Neural cell (in vitro differentiated cells): ENCODE measurements around the gene ITPR2. TPM values are rescaled to one million over a fixed set of nuclear protein-coding genes. Genes with fewer than 3 reads are reported as not detected.

Experiments used
- H2AFZ ChIP-seq: fragments of 200-600, 300-800 bp; sonication (generic), shearing (Covaris generic); 2 replicates; pipeline ENCODE4 v1.6.0; 2014; ENCODE audit warnings: low read depth, mild to moderate bottlenecking, antibody characterized with exemption, low read length, moderate library complexity
- H3F3A ChIP-seq: fragments of 200-600 bp; shearing (Covaris generic); 2 replicates; pipeline ENCODE4 v1.6.1; 2016; ENCODE audit warnings: mild to moderate bottlenecking, moderate library complexity, mixed read lengths, antibody characterized with exemption, low read length; ENCODE audit not compliant: insufficient read depth, poor library complexity, severe bottlenecking
- H3K27ac ChIP-seq: fragments of 200-600, 300-800 bp; sonication (generic), shearing (Covaris generic); 2 replicates; pipeline ENCODE4 v1.5.1; 2014; ENCODE audit warnings: mild to moderate bottlenecking, low read length, moderate library complexity
- H3K27me3 ChIP-seq: fragments of 300-800, 200-600 bp; sonication (generic), shearing (Covaris generic); 2 replicates; pipeline ENCODE4 v1.6.0; 2014; ENCODE audit warnings: mild to moderate bottlenecking, low read depth, low read length, moderate library complexity; ENCODE audit not compliant: insufficient read depth
- H3K36me3 ChIP-seq: fragments of 300-800, 200-600 bp; sonication (generic), shearing (Covaris generic); 2 replicates; pipeline ENCODE4 v1.5.1; 2014; ENCODE audit warnings: mild to moderate bottlenecking, antibody characterized with exemption, low read length, moderate library complexity; ENCODE audit not compliant: insufficient read depth
- H3K4me2 ChIP-seq: fragments of 300-800, 200-600 bp; sonication (generic), shearing (Covaris generic); 2 replicates; pipeline ENCODE4 v1.6.0; 2014; ENCODE audit warnings: mild to moderate bottlenecking, low read length
- H3K4me3 ChIP-seq: fragments of 300-800, 200-600 bp; sonication (generic), shearing (Covaris generic); 2 replicates; pipeline ENCODE4 v1.5.1; 2014; ENCODE audit warnings: mild to moderate bottlenecking, low read length, moderate library complexity
- H3K79me2 ChIP-seq: fragments of 200-600 bp; shearing (Covaris generic); replicated peaks from 2 replicates; pipeline ENCODE4 v1.6.0; 2014; ENCODE audit warnings: mild to moderate bottlenecking, low read length, moderate library complexity; ENCODE audit not compliant: insufficient read depth
- H3K9ac ChIP-seq: fragments of 300-800, 200-600 bp; sonication (generic), shearing (Covaris generic); 2 replicates; pipeline ENCODE4 v1.6.1; 2016; ENCODE audit warnings: mild to moderate bottlenecking, low read length, mixed read lengths
- H3K9me2 ChIP-seq: fragments of 200-600 bp; shearing (Covaris generic); 2 replicates; pipeline ENCODE4 v1.6.1; 2016; ENCODE audit warnings: mild to moderate bottlenecking, low read length, mixed read lengths; ENCODE audit not compliant: insufficient read depth
- H3K9me3 ChIP-seq: fragments of 200-600, 300-800 bp; sonication (generic), shearing (Covaris generic); 2 replicates; pipeline ENCODE4 v1.6.1; 2016; ENCODE audit warnings: mild to moderate bottlenecking, mixed run types, low read length, moderate library complexity, mixed read lengths
- H4K20me1 ChIP-seq: fragments of 200-600 bp; shearing (Covaris generic); 2 replicates; pipeline ENCODE4 v1.6.1; 2016; ENCODE audit warnings: mild to moderate bottlenecking, mixed run types; ENCODE audit not compliant: insufficient read depth
- CTCF ChIP-seq: fragments of 450-650 bp; IDR thresholded peaks from 2 replicates; pipeline ENCODE4 v1.5.1; 2014; ENCODE audit warnings: antibody characterized with exemption, mild to moderate bottlenecking, moderate library complexity; ENCODE audit not compliant: poor library complexity, severe bottlenecking
- EP300 ChIP-seq: fragments of 450-650 bp; conservative IDR thresholded peaks from 2 replicates; pipeline ENCODE4 v1.6.1; 2014; ENCODE audit warnings: antibody characterized with exemption, mild to moderate bottlenecking, moderate library complexity; ENCODE audit not compliant: poor library complexity, severe bottlenecking
- EZH2 ChIP-seq: fragments of 200-600, 300-800 bp; shearing (Covaris generic), sonication (generic); IDR thresholded peaks from 2 replicates; pipeline ENCODE4 v1.6.1; 2014; ENCODE audit warnings: antibody characterized with exemption, low read length, borderline replicate concordance, mild to moderate bottlenecking; ENCODE audit not compliant: insufficient read depth, poor library complexity, severe bottlenecking
- MXI1 ChIP-seq: fragments of 450-650 bp; conservative IDR thresholded peaks from 2 replicates; pipeline ENCODE4 v1.6.1; 2014; ENCODE audit warnings: antibody characterized with exemption, mild to moderate bottlenecking; ENCODE audit not compliant: poor library complexity, severe bottlenecking
- POLR2AphosphoS5 ChIP-seq: IDR thresholded peaks from 2 replicates; pipeline ENCODE4 v1.6.1; 2012
- RAD21 ChIP-seq: fragments of 450-650 bp; conservative IDR thresholded peaks from 2 replicates; pipeline ENCODE4 v1.6.1; 2014; ENCODE audit warnings: antibody characterized with exemption, mild to moderate bottlenecking, moderate library complexity
- SMC3 ChIP-seq: fragments of 450-650 bp; conservative IDR thresholded peaks from 2 replicates; pipeline ENCODE4 v1.6.1; 2014; ENCODE audit warnings: antibody characterized with exemption, mild to moderate bottlenecking, moderate library complexity; ENCODE audit not compliant: poor library complexity
- TAF1 ChIP-seq: IDR thresholded peaks from 2 replicates; pipeline ENCODE4 v1.6.1; 2012; ENCODE audit warnings: low read depth
- polyA plus RNA-seq: library from polyadenylated mRNA; depleted of rRNA; stranded (reverse); fragments of >200 nt; gene quantifications from 2 replicates; pipeline ENCODE4 v1.2.3, GENCODE V29; 2014
- TF ChIP-seq, protein P1 (sequence below): IDR thresholded peaks from 2 replicates; pipeline ENCODE4 v1.6.1; 2012; ENCODE audit warnings: borderline replicate concordance

The ITPR2 gene
- polyA plus RNA-seq, 1 donor from 2014 or later = 2.0 TPM

- Histone ChIP-seq H3K4me2 (no peak overlapping the region), H2AFZ (no peak overlapping the region), H3F3A (no peaks in the 10 kb centered on the region), H3K36me3 (no peaks in the 10 kb centered on the region), H4K20me1 (no peaks in the 10 kb centered on the region), H3K9me2 (no peaks in the 10 kb centered on the region), H3K79me2 (no peaks in the 10 kb centered on the region), H3K4me3 (no peak overlapping the region), H3K9me3 (no peaks in the 10 kb centered on the region), H3K27me3 (no peaks in the 10 kb centered on the region), H3K9ac (no peak overlapping the region), H3K27ac (no peak overlapping the region)
- TF ChIP-seq EP300 (no peak), POLR2AphosphoS5 (no peak), SMC3 (peak; percentile 90), CTCF (peak; percentile 86), RAD21 (peak; percentile 75)
Measured at GRCh38 chr12:26853303-26854030, 20.5 kb upstream of the ITPR2 start.

GRCh38 chr12:26851031-26851809, 18.2 kb upstream of the ITPR2 start:
- no peaks in the 10 kb centered on the region for H3K9me3 ChIP-seq
- no peak overlapping the region for H3K4me3 ChIP-seq
- H3K9ac ChIP-seq = no peak overlapping the region
- H3F3A ChIP-seq = no peaks in the 10 kb centered on the region
- no peaks in the 10 kb centered on the region for H3K36me3 ChIP-seq
- no peak for TF ChIP-seq CTCF
- no peak for TF ChIP-seq RAD21
- TF ChIP-seq MXI1 = no peak
- no peak for TF ChIP-seq SMC3
- TF ChIP-seq EZH2 = no peak
- no peak for TF ChIP-seq POLR2AphosphoS5
- TF ChIP-seq TAF1 = no peak
- no peak for TF ChIP-seq EP300
- TF ChIP-seq, protein P1, sequence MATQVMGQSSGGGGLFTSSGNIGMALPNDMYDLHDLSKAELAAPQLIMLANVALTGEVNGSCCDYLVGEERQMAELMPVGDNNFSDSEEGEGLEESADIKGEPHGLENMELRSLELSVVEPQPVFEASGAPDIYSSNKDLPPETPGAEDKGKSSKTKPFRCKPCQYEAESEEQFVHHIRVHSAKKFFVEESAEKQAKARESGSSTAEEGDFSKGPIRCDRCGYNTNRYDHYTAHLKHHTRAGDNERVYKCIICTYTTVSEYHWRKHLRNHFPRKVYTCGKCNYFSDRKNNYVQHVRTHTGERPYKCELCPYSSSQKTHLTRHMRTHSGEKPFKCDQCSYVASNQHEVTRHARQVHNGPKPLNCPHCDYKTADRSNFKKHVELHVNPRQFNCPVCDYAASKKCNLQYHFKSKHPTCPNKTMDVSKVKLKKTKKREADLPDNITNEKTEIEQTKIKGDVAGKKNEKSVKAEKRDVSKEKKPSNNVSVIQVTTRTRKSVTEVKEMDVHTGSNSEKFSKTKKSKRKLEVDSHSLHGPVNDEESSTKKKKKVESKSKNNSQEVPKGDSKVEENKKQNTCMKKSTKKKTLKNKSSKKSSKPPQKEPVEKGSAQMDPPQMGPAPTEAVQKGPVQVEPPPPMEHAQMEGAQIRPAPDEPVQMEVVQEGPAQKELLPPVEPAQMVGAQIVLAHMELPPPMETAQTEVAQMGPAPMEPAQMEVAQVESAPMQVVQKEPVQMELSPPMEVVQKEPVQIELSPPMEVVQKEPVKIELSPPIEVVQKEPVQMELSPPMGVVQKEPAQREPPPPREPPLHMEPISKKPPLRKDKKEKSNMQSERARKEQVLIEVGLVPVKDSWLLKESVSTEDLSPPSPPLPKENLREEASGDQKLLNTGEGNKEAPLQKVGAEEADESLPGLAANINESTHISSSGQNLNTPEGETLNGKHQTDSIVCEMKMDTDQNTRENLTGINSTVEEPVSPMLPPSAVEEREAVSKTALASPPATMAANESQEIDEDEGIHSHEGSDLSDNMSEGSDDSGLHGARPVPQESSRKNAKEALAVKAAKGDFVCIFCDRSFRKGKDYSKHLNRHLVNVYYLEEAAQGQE = no peak
- H3K79me2 ChIP-seq = no peaks in the 10 kb centered on the region
- H4K20me1 ChIP-seq = no peaks in the 10 kb centered on the region
- H3K4me2 ChIP-seq = no peak overlapping the region
- no peak overlapping the region for H2AFZ ChIP-seq
- H3K27ac ChIP-seq = no peak overlapping the region
- H3K9me2 ChIP-seq = no peaks in the 10 kb centered on the region
- H3K27me3 ChIP-seq = no peaks in the 10 kb centered on the region
